Esophagus muscularis mucosa (tissue), 4 donors: ENCODE measurements around the gene RIN1. TPM values are rescaled to one million over a fixed set of nuclear protein-coding genes. Genes with fewer than 3 reads are reported as not detected.
"Not testable (repeated sequence)": the region's sequence is repeated elsewhere in the genome, so short reads cannot be mapped to it uniquely, and the experiment has no call there.

Experiments used
- DNase-seq: peaks from one replicate; pipeline ENCODE4 v3.0.0-alpha.2; 2017; ENCODE audit errors: extremely low spot score
- H3K27ac ChIP-seq, 4 donors: fragments of 200-600 bp; sonication (generic); replicated peaks in 1 of 4; 1 replicate in 3 of 4; 2 replicates in 1 of 4; pipeline ENCODE4 v1.5.1; 2016 to 2019; ENCODE audit warnings: mild to moderate bottlenecking in 1 of 4
- H3K27me3 ChIP-seq, 4 donors: fragments of 200-600 bp; sonication (generic); one replicate each; pipeline versions ENCODE4 v1.5.1 to v1.6.0; 2016 to 2019
- H3K36me3 ChIP-seq, 4 donors: fragments of 200-600 bp; sonication (generic); one replicate each; pipeline ENCODE4 v1.5.1; 2016 to 2019
- H3K4me1 ChIP-seq, 4 donors: fragments of 200-600 bp; sonication (generic); one replicate each; pipeline ENCODE4 v1.5.1; 2016 to 2019
- H3K4me3 ChIP-seq, 4 donors: fragments of 200-600 bp; sonication (generic); 1 replicate in 2 of 4; 2 replicates in 2 of 4; pipeline ENCODE4 v1.5.1; 2016 to 2019; ENCODE audit warnings: mild to moderate bottlenecking in 4 of 4, moderate library complexity in 1 of 4
- H3K9me3 ChIP-seq, 4 donors: fragments of 200-600 bp; sonication (generic); 1 replicate in 3 of 4; 2 replicates in 1 of 4; pipeline ENCODE4 v1.5.1; 2016 to 2019
- EP300 ChIP-seq: sonication (generic); formaldehyde crosslinking; IDR thresholded peaks from one replicate; pipeline ENCODE4 v1.6.1; 2017; ENCODE audit warnings: antibody characterized with exemption
- POLR2A ChIP-seq: fragments of 450-650 bp; IDR thresholded peaks from one replicate; pipeline ENCODE4 v1.6.1; 2017; ENCODE audit warnings: antibody characterized with exemption, moderate library complexity, mild to moderate bottlenecking, low read depth
- POLR2AphosphoS5 ChIP-seq, 2 donors: sonication (generic); formaldehyde crosslinking; IDR thresholded peaks; one replicate each; pipeline ENCODE4 v1.6.1; 2017; ENCODE audit warnings: antibody characterized with exemption in 2 of 2
- WGBS: methylation state at CpG from one replicate; pipeline ENCODE4 v1.1.5; 2018; 5-methylcytosine and 5-hydroxymethylcytosine counted together
- intact Hi-C: fragments of 100-400 bp; cut with DNase I; formaldehyde crosslinking; loops from one replicate; pipeline ENCODE4 v1.15.1; 2023
- total RNA-seq, 4 donors: library from RNA; depleted of rRNA; stranded (reverse); fragments of >200 nt; gene quantifications; one replicate each; pipeline versions ENCODE4 v1.1.0 to v1.2.1, GENCODE V29; 2016
- TF ChIP-seq, protein P1 (sequence below), 3 experiments: fragments of 200-600 bp in 2 of 3; fragments of 450-650 bp in 1 of 3; sonication (generic) in 2 of 3; IDR thresholded peaks; one replicate each; pipeline ENCODE4 v1.5.1; 2017 to 2019; ENCODE audit warnings: antibody characterized with exemption in 3 of 3, mild to moderate bottlenecking in 2 of 3, moderate library complexity in 1 of 3

Gene RIN1, protein sequence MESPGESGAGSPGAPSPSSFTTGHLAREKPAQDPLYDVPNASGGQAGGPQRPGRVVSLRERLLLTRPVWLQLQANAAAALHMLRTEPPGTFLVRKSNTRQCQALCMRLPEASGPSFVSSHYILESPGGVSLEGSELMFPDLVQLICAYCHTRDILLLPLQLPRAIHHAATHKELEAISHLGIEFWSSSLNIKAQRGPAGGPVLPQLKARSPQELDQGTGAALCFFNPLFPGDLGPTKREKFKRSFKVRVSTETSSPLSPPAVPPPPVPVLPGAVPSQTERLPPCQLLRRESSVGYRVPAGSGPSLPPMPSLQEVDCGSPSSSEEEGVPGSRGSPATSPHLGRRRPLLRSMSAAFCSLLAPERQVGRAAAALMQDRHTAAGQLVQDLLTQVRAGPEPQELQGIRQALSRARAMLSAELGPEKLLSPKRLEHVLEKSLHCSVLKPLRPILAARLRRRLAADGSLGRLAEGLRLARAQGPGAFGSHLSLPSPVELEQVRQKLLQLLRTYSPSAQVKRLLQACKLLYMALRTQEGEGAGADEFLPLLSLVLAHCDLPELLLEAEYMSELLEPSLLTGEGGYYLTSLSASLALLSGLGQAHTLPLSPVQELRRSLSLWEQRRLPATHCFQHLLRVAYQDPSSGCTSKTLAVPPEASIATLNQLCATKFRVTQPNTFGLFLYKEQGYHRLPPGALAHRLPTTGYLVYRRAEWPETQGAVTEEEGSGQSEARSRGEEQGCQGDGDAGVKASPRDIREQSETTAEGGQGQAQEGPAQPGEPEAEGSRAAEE
- total RNA-seq = 1 to 10 TPM; 3.1 to 6.6 (median 4.5) TPM

DNA sequence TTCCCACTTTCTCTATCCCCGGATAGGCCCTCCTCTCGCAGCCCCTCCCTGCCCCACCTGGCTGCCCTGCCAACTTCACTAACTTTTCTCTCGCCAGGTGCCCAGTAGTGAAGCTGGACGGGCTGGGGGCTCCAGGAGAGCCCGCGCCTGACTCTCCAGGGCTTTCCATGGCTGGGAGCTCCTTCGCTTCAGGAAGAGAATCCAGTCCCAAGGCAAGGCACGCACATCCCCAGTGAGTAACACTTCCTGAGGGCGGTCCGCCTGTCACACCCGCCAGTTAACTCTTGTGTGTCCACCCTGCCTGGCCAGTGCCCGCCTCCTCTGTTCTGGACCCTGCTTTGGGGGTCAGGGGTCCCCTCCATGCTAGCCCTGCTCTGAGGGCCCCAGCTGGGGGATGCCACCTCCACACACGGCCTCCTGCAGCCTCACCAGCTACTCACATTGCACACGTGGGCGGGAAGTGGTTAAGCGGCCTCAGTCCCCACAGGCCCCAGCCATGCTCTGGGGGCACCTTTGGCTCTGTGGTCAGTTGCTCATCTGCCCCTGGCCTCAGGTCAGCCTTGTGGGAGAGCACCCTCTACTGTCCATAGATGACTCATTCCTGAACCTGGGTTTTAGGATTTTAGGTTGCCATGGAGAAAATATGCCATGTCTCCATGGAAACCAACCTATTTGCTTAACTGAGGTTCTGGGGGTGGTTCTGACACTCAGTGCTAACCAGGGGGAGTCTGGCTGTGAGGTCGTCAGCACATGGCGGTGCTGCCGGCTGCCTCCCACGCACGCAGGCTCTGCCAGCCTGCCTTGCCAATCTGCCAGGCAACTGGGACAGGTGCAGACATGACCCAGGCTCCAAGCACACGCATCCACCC lies at the start of gene RIN1:
TSS of gene RIN1 (minus strand) at position 201 of the 869 bp plus-strand sequence. CDS start at position 169, 32 bp downstream.
- peak within 1 kb of the TSS; percentile 58 to 66 (median 64) for H3K4me3 ChIP-seq
- H3K4me1 ChIP-seq = peaks cover 21 to 32% (median 29%) of the 10 kb centered on the region in 4 donors
- H3K27me3 ChIP-seq = no peaks in the 10 kb centered on the region
- intact Hi-C loops = no loop called here
- WGBS = 5% methylated on average over 16 of the region's 22 CpGs
- TF ChIP-seq POLR2A = no peak
- TF ChIP-seq EP300 = no peak
- TF ChIP-seq, protein P1, sequence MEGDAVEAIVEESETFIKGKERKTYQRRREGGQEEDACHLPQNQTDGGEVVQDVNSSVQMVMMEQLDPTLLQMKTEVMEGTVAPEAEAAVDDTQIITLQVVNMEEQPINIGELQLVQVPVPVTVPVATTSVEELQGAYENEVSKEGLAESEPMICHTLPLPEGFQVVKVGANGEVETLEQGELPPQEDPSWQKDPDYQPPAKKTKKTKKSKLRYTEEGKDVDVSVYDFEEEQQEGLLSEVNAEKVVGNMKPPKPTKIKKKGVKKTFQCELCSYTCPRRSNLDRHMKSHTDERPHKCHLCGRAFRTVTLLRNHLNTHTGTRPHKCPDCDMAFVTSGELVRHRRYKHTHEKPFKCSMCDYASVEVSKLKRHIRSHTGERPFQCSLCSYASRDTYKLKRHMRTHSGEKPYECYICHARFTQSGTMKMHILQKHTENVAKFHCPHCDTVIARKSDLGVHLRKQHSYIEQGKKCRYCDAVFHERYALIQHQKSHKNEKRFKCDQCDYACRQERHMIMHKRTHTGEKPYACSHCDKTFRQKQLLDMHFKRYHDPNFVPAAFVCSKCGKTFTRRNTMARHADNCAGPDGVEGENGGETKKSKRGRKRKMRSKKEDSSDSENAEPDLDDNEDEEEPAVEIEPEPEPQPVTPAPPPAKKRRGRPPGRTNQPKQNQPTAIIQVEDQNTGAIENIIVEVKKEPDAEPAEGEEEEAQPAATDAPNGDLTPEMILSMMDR (IDR thresholded peaks at IDR 0.05) = peak in 2 of 3 experiments; percentile 34 to 43
- TF ChIP-seq POLR2AphosphoS5 (IDR thresholded peaks at IDR 0.05) = peak; percentile 26 to 62
- H3K9me3 ChIP-seq = no peaks in the 10 kb centered on the region
- peak within 1 kb of the TSS; percentile 59 to 77 (median 64) for H3K27ac ChIP-seq
- no peak for DNase-seq
- H3K36me3 ChIP-seq = peaks cover 27 to 76% (median 71%) of the 10 kb centered on the region in 4 donors

DNA sequence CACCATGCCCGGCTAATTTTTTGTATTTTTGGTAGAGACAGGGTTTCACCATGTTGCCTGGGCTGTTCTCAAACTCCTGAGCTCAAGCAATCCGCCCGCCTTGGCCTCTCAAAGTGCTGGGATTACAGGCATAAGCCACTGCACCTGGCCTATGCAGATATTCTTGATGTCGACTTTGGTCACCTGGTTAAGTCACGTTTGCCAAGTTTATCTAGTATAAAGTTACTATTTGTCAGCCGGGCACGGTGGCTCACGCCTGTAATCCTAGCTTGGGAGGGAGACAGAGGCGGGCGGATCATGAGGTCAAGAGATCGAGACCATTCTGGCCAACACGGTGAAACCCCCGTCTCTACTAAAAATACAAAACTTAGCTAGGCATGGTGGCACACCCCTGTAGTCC lies 48.1 kb upstream of the RIN1 start:
- intact Hi-C loops, H3K27ac ChIP-seq, H3K9me3 ChIP-seq, H3K4me1 ChIP-seq, H3K36me3 ChIP-seq, H3K4me3 ChIP-seq, DNase-seq: not testable (repeated sequence)
- H3K27me3 ChIP-seq = peaks cover 0 to 44% (median 0%) of the 10 kb centered on the region in 4 donors
- 77% methylated on average over 13 of the region's 13 CpGs for WGBS

DNA sequence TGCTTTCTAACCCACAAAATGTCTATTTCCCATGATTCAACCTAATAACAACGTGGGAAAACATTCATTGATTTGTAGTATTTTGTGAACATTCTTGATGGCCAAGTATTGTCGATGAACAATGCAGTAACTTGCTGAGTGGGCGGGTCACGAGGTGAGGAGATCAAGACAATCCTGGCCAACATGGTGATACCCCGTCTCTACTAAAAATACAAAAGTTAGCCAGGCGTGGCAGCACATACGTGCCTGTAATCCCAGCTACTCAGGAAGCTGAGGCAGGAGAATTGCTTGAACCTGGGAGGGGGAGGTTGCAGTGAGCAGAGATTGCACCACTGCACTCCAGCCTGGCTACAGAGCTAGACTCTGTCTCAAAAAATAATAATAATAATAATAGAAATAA lies 44.0 kb upstream of the RIN1 start:
- H3K36me3 ChIP-seq, intact Hi-C loops, H3K27ac ChIP-seq, H3K4me3 ChIP-seq, H3K9me3 ChIP-seq, DNase-seq, H3K4me1 ChIP-seq: not testable (repeated sequence)
- H3K27me3 ChIP-seq = peaks cover 0 to 71% (median 0%) of the 10 kb centered on the region in 4 donors
- 28% methylated on average over 7 of the region's 7 CpGs for WGBS

DNA sequence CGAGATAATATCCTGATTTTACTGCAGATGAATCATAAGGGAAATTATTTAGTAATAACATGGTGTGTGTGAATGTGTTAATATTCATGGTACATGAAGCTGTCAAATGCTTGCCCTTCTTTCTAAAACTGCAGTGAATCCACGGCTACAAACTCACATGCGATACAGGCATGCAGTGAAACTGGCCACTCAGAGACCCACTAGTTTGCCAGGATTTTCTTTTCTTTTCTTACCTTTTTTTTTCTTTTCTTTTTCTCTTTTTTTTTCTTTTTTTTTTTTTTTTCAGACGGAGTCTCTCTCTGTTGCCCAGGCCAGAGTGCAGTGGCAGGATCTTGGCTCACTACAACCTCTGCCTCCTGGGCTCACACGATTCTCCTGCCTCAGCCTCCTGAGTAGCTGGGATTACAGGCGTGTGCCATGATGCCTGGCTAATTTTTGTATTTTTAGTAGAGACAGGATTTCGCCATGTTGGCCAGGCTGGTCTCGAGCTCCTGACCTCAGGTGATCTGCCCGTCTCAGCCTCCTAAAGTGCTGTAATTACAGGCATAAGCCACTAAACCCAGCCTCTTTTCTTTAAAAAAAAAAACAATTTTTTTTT lies 37.6 kb upstream of the RIN1 start:
- peaks cover 21 to 30% (median 26%) of the 10 kb centered on the region in 4 donors for H3K4me1 ChIP-seq
- 75% methylated on average over 9 of the region's 9 CpGs for WGBS
- H3K27me3 ChIP-seq = peaks cover 0 to 42% (median 0%) of the 10 kb centered on the region in 4 donors
- DNase-seq, H3K4me3 ChIP-seq, H3K27ac ChIP-seq, H3K36me3 ChIP-seq, H3K9me3 ChIP-seq, intact Hi-C loops: not testable (repeated sequence)

DNA sequence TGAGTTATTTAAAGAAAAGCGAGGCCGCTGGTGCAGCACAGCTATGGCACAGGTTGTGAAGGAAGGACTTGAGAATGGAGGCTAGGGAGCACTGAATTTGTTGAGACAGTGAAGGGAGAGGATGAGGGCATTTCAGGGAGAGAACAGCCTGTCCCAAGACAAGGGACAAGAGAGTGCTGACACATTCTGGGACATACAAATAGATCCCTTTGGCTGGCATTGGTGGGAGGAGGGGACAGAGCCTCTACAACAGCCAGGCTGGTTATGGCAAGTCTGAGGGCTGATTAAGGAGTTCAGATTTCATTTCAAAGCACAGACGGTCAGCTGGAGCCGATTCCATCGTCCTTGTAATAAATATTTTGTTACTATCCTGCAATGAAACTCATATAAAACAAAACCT lies 37.0 kb upstream of the RIN1 start:
- H3K4me3 ChIP-seq = no peak overlapping the region
- intact Hi-C loops = no loop called here
- H3K27ac ChIP-seq = no peak overlapping the region
- H3K36me3 ChIP-seq = peaks cover 0 to 9% (median 0%) of the 10 kb centered on the region in 4 donors
- peaks cover 0 to 37% (median 0%) of the 10 kb centered on the region in 4 donors for H3K27me3 ChIP-seq
- TF ChIP-seq, protein P1 (IDR thresholded peaks at IDR 0.05) = no peak
- TF ChIP-seq POLR2AphosphoS5 (IDR thresholded peaks at IDR 0.05) (no peak), POLR2A (no peak), EP300 (no peak)
- H3K4me1 ChIP-seq = peaks cover 21 to 30% (median 26%) of the 10 kb centered on the region in 4 donors
- DNase-seq = no peak
- H3K9me3 ChIP-seq = no peaks in the 10 kb centered on the region
- WGBS = 65% methylated on average over 5 of the region's 5 CpGs
